Astrocyte (in vitro differentiated cells and primary cell): ENCODE data around the gene MGST1. TPM values are rescaled to one million over a fixed set of nuclear protein-coding genes. Genes with fewer than 3 reads are reported as not detected.

Source experiments
- DNase-seq: peaks from one replicate; pipeline ENCODE4 v3.0.0-alpha.2; 2010; ENCODE audit warnings: low read depth
- FAIRE-seq: peaks from 2 replicates; lab custom pipeline; 2011; peaks lifted over from hg19 to GRCh38; lab: Jason Lieb, UNC
- H2AFZ ChIP-seq: 2 replicates; pipeline ENCODE4 v1.6.0; 2012; ENCODE audit warnings: low read depth, low read length, inconsistent platforms
- H3K27ac ChIP-seq: 2 replicates; pipeline ENCODE4 v1.5.1; 2011; ENCODE audit warnings: low read depth, low read length, inconsistent platforms
- H3K27me3 ChIP-seq: 2 replicates; pipeline ENCODE4 v1.6.0; 2011; ENCODE audit warnings: low read length, inconsistent platforms; ENCODE audit not compliant: insufficient read depth
- H3K36me3 ChIP-seq: 2 replicates; pipeline ENCODE4 v1.5.1; 2011; ENCODE audit warnings: low read length, inconsistent platforms; ENCODE audit not compliant: insufficient read depth
- H3K4me1 ChIP-seq: 2 replicates; pipeline ENCODE4 v1.5.1; 2011; ENCODE audit warnings: low read length, inconsistent platforms; ENCODE audit not compliant: insufficient read depth
- H3K4me2 ChIP-seq: 2 replicates; pipeline ENCODE4 v1.6.0; 2012; ENCODE audit warnings: low read length, inconsistent platforms
- H3K4me3 ChIP-seq: 2 replicates; pipeline ENCODE4 v1.5.1; 2011; ENCODE audit warnings: low read depth, mild to moderate bottlenecking, low read length, inconsistent platforms; ENCODE audit not compliant: insufficient read depth
- H3K79me2 ChIP-seq: 2 replicates; pipeline ENCODE4 v1.6.0; 2012; ENCODE audit warnings: mild to moderate bottlenecking, low read length, inconsistent platforms; ENCODE audit not compliant: insufficient read depth
- H3K9ac ChIP-seq: 2 replicates; pipeline ENCODE4 v1.6.0; 2012; ENCODE audit warnings: mild to moderate bottlenecking, low read length, inconsistent platforms
- H3K9me3 ChIP-seq: 2 replicates; pipeline ENCODE4 v1.5.1; 2012; ENCODE audit warnings: low read depth, mild to moderate bottlenecking, low read length, inconsistent platforms; ENCODE audit not compliant: insufficient read depth
- H4K20me1 ChIP-seq: 2 replicates; pipeline ENCODE4 v1.6.0; 2012; ENCODE audit warnings: low read length, inconsistent platforms; ENCODE audit not compliant: insufficient read depth
- H3K27ac Mint-ChIP-seq: one replicate; pipeline ENCODE4 v1.8.0; 2021; ENCODE audit warnings: mild to moderate bottlenecking, mixed read lengths; ENCODE audit not compliant: unreplicated experiment
- H3K27me3 Mint-ChIP-seq: one replicate; pipeline ENCODE4 v1.8.0; 2021; ENCODE audit warnings: low read depth, mixed read lengths; ENCODE audit not compliant: unreplicated experiment
- H3K36me3 Mint-ChIP-seq: one replicate; pipeline ENCODE4 v1.8.0; 2021; ENCODE audit warnings: low read depth, mixed read lengths; ENCODE audit not compliant: unreplicated experiment
- H3K4me1 Mint-ChIP-seq: one replicate; pipeline ENCODE4 v1.8.0; 2021; ENCODE audit warnings: low read depth, mixed read lengths; ENCODE audit not compliant: unreplicated experiment
- H3K4me3 Mint-ChIP-seq: one replicate; pipeline ENCODE4 v1.8.0; 2021; ENCODE audit warnings: mild to moderate bottlenecking, moderate library complexity, mixed read lengths; ENCODE audit not compliant: unreplicated experiment
- H3K9me3 Mint-ChIP-seq: one replicate; pipeline ENCODE4 v1.8.0; 2021; ENCODE audit warnings: mild to moderate bottlenecking, mixed read lengths; ENCODE audit not compliant: unreplicated experiment
- EZH2 ChIP-seq: IDR thresholded peaks from 2 replicates; pipeline ENCODE4 v1.6.1; 2012; ENCODE audit warnings: mild to moderate bottlenecking, low read length, inconsistent platforms; ENCODE audit not compliant: insufficient read depth
- total RNA-seq: library from RNA; stranded (reverse); gene quantifications from 2 replicates; pipeline ENCODE4 v1.2.1, GENCODE V29; 2021
- TF ChIP-seq, protein P1 (sequence below): IDR thresholded peaks from 2 replicates; pipeline ENCODE4 v1.5.1; 2011; ENCODE audit warnings: low read depth, mild to moderate bottlenecking, inconsistent platforms, low read length, moderate library complexity; ENCODE audit not compliant: insufficient read depth

The MGST1 gene
- total RNA-seq, 1 donor from 2014 or later, result 104 TPM

DNA sequence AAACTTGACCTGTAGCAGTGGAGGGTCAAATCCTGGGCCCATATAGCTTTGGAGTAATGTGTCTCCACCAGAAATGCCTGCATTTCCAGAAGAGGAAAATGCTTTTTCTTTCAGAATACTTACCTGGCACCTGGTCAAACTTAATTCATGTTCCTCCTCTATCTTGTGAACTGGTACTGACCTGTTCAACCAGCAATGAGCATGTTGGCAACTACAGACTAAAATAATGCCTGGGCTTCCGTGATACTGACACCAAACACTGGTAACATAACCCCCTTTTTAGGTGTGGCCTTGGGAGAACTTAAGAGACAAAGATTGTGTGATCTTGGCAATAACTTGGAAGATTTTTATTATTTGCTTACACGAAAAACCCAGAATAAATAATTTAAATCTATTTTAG is 23.8 kb upstream of the MGST1 start:
- no peaks in the 10 kb centered on the region for H3K36me3 ChIP-seq
- peaks cover 2% of the 10 kb centered on the region for H3K36me3 Mint-ChIP-seq
- no peaks in the 10 kb centered on the region for H3K27me3 Mint-ChIP-seq
- no peak overlapping the region for H3K27ac ChIP-seq
- H3K9ac ChIP-seq, result no peak overlapping the region
- H3K4me1 ChIP-seq, result no peaks in the 10 kb centered on the region
- peaks cover 11% of the 10 kb centered on the region for H3K9me3 Mint-ChIP-seq
- no peak for TF ChIP-seq EZH2
- TF ChIP-seq, protein P1, sequence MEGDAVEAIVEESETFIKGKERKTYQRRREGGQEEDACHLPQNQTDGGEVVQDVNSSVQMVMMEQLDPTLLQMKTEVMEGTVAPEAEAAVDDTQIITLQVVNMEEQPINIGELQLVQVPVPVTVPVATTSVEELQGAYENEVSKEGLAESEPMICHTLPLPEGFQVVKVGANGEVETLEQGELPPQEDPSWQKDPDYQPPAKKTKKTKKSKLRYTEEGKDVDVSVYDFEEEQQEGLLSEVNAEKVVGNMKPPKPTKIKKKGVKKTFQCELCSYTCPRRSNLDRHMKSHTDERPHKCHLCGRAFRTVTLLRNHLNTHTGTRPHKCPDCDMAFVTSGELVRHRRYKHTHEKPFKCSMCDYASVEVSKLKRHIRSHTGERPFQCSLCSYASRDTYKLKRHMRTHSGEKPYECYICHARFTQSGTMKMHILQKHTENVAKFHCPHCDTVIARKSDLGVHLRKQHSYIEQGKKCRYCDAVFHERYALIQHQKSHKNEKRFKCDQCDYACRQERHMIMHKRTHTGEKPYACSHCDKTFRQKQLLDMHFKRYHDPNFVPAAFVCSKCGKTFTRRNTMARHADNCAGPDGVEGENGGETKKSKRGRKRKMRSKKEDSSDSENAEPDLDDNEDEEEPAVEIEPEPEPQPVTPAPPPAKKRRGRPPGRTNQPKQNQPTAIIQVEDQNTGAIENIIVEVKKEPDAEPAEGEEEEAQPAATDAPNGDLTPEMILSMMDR, result no peak
- no peak overlapping the region for H3K4me3 Mint-ChIP-seq
- no peaks in the 10 kb centered on the region for H4K20me1 ChIP-seq
- no peak for DNase-seq
- FAIRE-seq, result no peak
- H3K27me3 ChIP-seq, result no peaks in the 10 kb centered on the region
- no peaks in the 10 kb centered on the region for H3K79me2 ChIP-seq
- no peak overlapping the region for H3K27ac Mint-ChIP-seq
- H3K4me1 Mint-ChIP-seq, result peaks cover 10% of the 10 kb centered on the region
- H3K4me2 ChIP-seq, result no peak overlapping the region
- no peak overlapping the region for H3K4me3 ChIP-seq
- no peak overlapping the region for H2AFZ ChIP-seq
- H3K9me3 ChIP-seq, result no peaks in the 10 kb centered on the region

DNA sequence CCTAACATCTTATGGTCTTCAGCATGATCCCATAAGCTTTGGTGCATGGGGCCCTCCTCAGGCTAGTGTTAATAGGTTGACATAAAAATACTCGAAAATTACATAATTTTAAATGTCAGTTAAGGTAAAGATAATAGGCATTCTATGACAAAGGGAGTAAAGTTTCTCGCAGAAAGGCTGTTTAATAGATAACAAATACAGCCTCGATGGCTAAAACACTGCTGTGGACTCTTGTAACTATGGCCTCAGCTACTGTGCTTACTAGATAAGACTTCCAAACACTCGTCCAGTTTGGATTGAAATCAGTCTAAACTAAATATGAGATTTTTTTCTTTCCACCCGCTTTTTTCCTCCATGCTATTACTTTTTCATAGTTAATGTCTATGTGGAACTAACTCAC is 23.2 kb upstream of the MGST1 start:
- H3K4me3 Mint-ChIP-seq, result no peak overlapping the region
- H3K4me1 ChIP-seq, result no peaks in the 10 kb centered on the region
- H3K27me3 Mint-ChIP-seq, result no peaks in the 10 kb centered on the region
- DNase-seq (no peak), FAIRE-seq (no peak)
- no peaks in the 10 kb centered on the region for H3K36me3 ChIP-seq
- H3K79me2 ChIP-seq, result no peaks in the 10 kb centered on the region
- peaks cover 10% of the 10 kb centered on the region for H3K4me1 Mint-ChIP-seq
- TF ChIP-seq, protein P1, result no peak
- no peak for TF ChIP-seq EZH2
- H2AFZ ChIP-seq, result no peak overlapping the region
- peaks cover 2% of the 10 kb centered on the region for H3K36me3 Mint-ChIP-seq
- no peaks in the 10 kb centered on the region for H4K20me1 ChIP-seq
- no peak overlapping the region for H3K9ac ChIP-seq
- H3K9me3 ChIP-seq, result no peaks in the 10 kb centered on the region
- no peak overlapping the region for H3K4me2 ChIP-seq
- H3K27me3 ChIP-seq, result no peaks in the 10 kb centered on the region
- no peak overlapping the region for H3K4me3 ChIP-seq
- H3K27ac ChIP-seq, result no peak overlapping the region
- no peak overlapping the region for H3K27ac Mint-ChIP-seq
- peaks cover 12% of the 10 kb centered on the region for H3K9me3 Mint-ChIP-seq

DNA sequence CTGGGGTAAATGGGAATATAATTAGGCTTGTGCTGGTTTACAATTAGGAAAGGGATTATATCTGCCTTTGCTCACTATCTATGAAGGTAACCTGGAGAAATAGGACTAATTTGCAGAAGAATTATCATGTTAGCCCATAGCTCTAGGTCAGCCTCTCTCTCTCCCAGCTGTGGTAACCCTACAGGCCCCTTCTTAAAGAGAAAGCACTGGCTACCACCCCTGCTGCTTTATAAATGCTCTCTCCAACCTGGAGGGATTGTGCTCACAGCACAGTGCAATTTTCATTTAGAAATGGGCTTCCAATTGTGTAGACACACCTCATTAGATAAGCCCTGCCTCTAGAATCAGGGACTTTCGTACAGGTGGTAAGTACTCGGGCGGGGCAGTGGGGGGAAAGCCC is 22.7 kb upstream of the MGST1 start:
- no peaks in the 10 kb centered on the region for H3K79me2 ChIP-seq
- peaks cover 12% of the 10 kb centered on the region for H3K9me3 Mint-ChIP-seq
- H3K27ac Mint-ChIP-seq, result no peak overlapping the region
- FAIRE-seq (no peak), DNase-seq (no peak)
- no peak overlapping the region for H3K4me3 Mint-ChIP-seq
- no peak for TF ChIP-seq EZH2
- TF ChIP-seq, protein P1, result no peak
- H3K4me1 ChIP-seq, result no peaks in the 10 kb centered on the region
- H3K36me3 Mint-ChIP-seq, result peaks cover 2% of the 10 kb centered on the region
- no peak overlapping the region for H3K27ac ChIP-seq
- no peaks in the 10 kb centered on the region for H3K27me3 Mint-ChIP-seq
- H3K36me3 ChIP-seq, result no peaks in the 10 kb centered on the region
- no peaks in the 10 kb centered on the region for H4K20me1 ChIP-seq
- H3K9me3 ChIP-seq, result no peaks in the 10 kb centered on the region
- H3K9ac ChIP-seq, result no peak overlapping the region
- no peak overlapping the region for H3K4me2 ChIP-seq
- no peak overlapping the region for H2AFZ ChIP-seq
- H3K4me3 ChIP-seq, result no peak overlapping the region
- peaks cover 12% of the 10 kb centered on the region for H3K4me1 Mint-ChIP-seq
- no peaks in the 10 kb centered on the region for H3K27me3 ChIP-seq
